Neural crest cell (in vitro differentiated cells): ENCODE data around the gene POM121L2. TPM values are rescaled to one million over a fixed set of nuclear protein-coding genes. Genes with fewer than 3 reads are reported as not detected.
A peak's percentile ranks its signal among the peaks of the same experiment; 100 is the strongest.

ENCODE experiments used
- DNase-seq: peaks from one replicate; pipeline ENCODE4 v3.0.0; 2021; ENCODE audit warnings: low read depth, mixed read lengths, low spot score
- H3K27ac Mint-ChIP-seq: one replicate; pipeline ENCODE4 v1.8.0; 2021; ENCODE audit warnings: mild to moderate bottlenecking, mixed read lengths; ENCODE audit not compliant: unreplicated experiment
- H3K27me3 Mint-ChIP-seq: 2 replicates; pipeline ENCODE4 v1.8.0; 2021; ENCODE audit warnings: low read depth, mild to moderate bottlenecking, mixed read lengths
- H3K36me3 Mint-ChIP-seq: 2 replicates; pipeline ENCODE4 v1.8.0; 2021; ENCODE audit warnings: low read depth, mild to moderate bottlenecking, mixed read lengths
- H3K4me1 Mint-ChIP-seq: 2 replicates; pipeline ENCODE4 v1.8.0; 2021; ENCODE audit warnings: mixed read lengths
- H3K4me3 Mint-ChIP-seq: one replicate; pipeline ENCODE4 v1.8.0; 2021; ENCODE audit warnings: mild to moderate bottlenecking, mixed read lengths
- H3K9me3 Mint-ChIP-seq: 2 replicates; pipeline ENCODE4 v1.8.0; 2021; ENCODE audit warnings: mixed read lengths
- total RNA-seq: library from RNA; stranded (reverse); gene quantifications from 2 replicates; pipeline ENCODE4 v1.2.1, GENCODE V29; 2021
- TF ChIP-seq, protein P1 (sequence below): fragments of 200-600 bp; sonication (generic); conservative IDR thresholded peaks from 2 replicates; pipeline ENCODE4 v1.5.0; 2021; ENCODE audit warnings: antibody characterized with exemption, mild to moderate bottlenecking

POM121L2 gene
- total RNA-seq, 1 donor from 2014 or later = not detected

GRCh38 chr6:27297857-27298730, 14.0 kb downstream of the POM121L2 start:
- H3K36me3 Mint-ChIP-seq = no peaks in the 10 kb centered on the region
- peak; percentile 46 for DNase-seq
- peaks cover 38% of the 10 kb centered on the region for H3K4me1 Mint-ChIP-seq
- TF ChIP-seq, protein P1, sequence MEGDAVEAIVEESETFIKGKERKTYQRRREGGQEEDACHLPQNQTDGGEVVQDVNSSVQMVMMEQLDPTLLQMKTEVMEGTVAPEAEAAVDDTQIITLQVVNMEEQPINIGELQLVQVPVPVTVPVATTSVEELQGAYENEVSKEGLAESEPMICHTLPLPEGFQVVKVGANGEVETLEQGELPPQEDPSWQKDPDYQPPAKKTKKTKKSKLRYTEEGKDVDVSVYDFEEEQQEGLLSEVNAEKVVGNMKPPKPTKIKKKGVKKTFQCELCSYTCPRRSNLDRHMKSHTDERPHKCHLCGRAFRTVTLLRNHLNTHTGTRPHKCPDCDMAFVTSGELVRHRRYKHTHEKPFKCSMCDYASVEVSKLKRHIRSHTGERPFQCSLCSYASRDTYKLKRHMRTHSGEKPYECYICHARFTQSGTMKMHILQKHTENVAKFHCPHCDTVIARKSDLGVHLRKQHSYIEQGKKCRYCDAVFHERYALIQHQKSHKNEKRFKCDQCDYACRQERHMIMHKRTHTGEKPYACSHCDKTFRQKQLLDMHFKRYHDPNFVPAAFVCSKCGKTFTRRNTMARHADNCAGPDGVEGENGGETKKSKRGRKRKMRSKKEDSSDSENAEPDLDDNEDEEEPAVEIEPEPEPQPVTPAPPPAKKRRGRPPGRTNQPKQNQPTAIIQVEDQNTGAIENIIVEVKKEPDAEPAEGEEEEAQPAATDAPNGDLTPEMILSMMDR = no peak
- peaks cover 87% of the 10 kb centered on the region for H3K27me3 Mint-ChIP-seq
- H3K9me3 Mint-ChIP-seq = peaks cover 3% of the 10 kb centered on the region
- peak overlapping the region; percentile 79 for H3K4me3 Mint-ChIP-seq
- no peak overlapping the region for H3K27ac Mint-ChIP-seq

DNA sequence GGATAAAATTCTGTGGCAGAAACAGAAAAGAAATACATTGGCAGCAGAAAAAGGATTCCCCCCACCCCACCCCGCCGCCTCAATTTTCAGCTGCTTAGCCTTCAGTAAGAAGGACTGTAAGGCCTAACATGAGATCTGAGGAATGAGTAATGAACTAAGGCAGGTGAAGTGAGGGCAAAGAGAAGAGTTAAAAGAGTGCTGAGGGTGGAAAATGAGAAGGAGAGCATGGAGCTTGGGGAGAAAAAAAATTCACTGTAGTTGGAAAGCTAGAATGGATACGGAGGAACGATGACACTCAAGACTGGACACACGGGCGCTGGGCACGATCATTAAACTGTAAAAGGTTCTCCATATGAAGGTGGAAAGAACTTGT, 14.6 kb downstream of the POM121L2 start:
- Mint-ChIP-seq H3K27ac (no peak overlapping the region), H3K27me3 (peaks cover 85% of the 10 kb centered on the region), H3K36me3 (no peaks in the 10 kb centered on the region), H3K4me1 (peaks cover 38% of the 10 kb centered on the region), H3K4me3 (peak overlapping the region; percentile 79), H3K9me3 (peaks cover 3% of the 10 kb centered on the region)
- no peak for DNase-seq
- TF ChIP-seq, protein P1 = no peak

GRCh38 chr6:27296106-27296783, 15.8 kb downstream of the POM121L2 start:
- Mint-ChIP-seq H3K36me3 (no peaks in the 10 kb centered on the region), H3K27ac (no peak overlapping the region), H3K9me3 (no peaks in the 10 kb centered on the region), H3K4me1 (peaks cover 39% of the 10 kb centered on the region), H3K4me3 (peak overlapping the region; percentile 91), H3K27me3 (peaks cover 89% of the 10 kb centered on the region)
- TF ChIP-seq, protein P1 = no peak
- no peak for DNase-seq

GRCh38 chr6:27295301-27296079, 16.6 kb downstream of the POM121L2 start:
- Mint-ChIP-seq H3K36me3 (peaks cover 4% of the 10 kb centered on the region), H3K4me3 (peak overlapping the region; percentile 91), H3K4me1 (peaks cover 47% of the 10 kb centered on the region), H3K27me3 (peaks cover 93% of the 10 kb centered on the region), H3K9me3 (no peaks in the 10 kb centered on the region), H3K27ac (no peak overlapping the region)
- TF ChIP-seq, protein P1 = no peak
- peak; percentile 32 for DNase-seq

GRCh38 chr6:27294409-27294808, 17.7 kb downstream of the POM121L2 start:
- Mint-ChIP-seq H3K4me1 (peaks cover 54% of the 10 kb centered on the region), H3K36me3 (peaks cover 9% of the 10 kb centered on the region), H3K9me3 (no peaks in the 10 kb centered on the region), H3K4me3 (peak overlapping the region; percentile 91), H3K27me3 (peaks cover 94% of the 10 kb centered on the region), H3K27ac (no peak overlapping the region)
- TF ChIP-seq, protein P1 = no peak
- no peak for DNase-seq
